Measurements from ENCODE around the gene LEMD2.

LEMD2 gene

GRCh38 chr6:33756211-33756954 is 32.5 kb downstream of the LEMD2 start:
- no peak for DNase-seq (ENCODE audit: low read depth in 2 of 2)

GRCh38 chr6:33755070-33755869 is 33.7 kb downstream of the LEMD2 start:
- no peak for DNase-seq (ENCODE audit: low read depth in 2 of 2)

DNA sequence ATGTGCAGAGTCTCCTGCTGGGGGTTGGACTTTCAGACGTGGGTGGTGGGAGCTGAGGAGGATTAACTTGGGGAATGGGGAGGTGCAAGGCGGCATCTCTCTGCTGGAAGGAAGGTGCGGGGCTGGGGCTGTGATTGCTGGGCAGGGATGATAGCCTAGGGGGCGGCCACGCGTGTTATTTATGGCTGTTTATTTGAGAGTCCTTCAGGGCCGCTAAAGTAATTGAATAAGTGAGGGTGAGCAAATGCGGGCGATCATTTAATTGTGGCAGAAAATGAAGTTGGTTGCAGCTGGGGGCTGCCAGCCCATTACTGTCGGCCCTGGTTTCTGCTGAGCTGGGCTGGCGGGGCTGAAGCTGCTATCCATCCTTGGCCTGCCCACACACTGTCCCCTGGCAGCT is 34.7 kb downstream of the LEMD2 start:
- DNase-seq (ENCODE audit: low read depth in 2 of 2), result no peak

DNA sequence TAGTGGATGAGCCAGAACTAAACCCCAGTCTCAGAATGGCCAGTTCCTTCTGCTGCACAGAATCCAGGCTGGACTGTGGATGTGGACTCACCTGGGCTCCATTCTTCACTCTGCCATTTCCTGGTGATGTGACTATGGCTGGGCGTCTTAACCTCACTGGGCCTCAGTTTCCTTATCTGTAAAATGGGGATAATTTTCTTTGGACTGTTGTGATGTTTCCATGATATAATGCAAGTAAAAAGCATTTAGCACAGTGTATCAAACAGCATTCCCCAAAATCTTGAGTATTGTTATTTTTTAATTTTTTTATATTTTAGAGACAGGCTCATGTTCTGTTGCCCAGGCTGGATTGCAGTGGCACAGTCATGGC is 36.3 kb downstream of the LEMD2 start:
- DNase-seq (ENCODE audit: low read depth in 2 of 2), result no peak

- DNase-seq (ENCODE audit: low read depth in 2 of 2), result no peak
These were observed 36.9 kb downstream of the LEMD2 start for GRCh38 chr6:33751771-33752645.

DNA sequence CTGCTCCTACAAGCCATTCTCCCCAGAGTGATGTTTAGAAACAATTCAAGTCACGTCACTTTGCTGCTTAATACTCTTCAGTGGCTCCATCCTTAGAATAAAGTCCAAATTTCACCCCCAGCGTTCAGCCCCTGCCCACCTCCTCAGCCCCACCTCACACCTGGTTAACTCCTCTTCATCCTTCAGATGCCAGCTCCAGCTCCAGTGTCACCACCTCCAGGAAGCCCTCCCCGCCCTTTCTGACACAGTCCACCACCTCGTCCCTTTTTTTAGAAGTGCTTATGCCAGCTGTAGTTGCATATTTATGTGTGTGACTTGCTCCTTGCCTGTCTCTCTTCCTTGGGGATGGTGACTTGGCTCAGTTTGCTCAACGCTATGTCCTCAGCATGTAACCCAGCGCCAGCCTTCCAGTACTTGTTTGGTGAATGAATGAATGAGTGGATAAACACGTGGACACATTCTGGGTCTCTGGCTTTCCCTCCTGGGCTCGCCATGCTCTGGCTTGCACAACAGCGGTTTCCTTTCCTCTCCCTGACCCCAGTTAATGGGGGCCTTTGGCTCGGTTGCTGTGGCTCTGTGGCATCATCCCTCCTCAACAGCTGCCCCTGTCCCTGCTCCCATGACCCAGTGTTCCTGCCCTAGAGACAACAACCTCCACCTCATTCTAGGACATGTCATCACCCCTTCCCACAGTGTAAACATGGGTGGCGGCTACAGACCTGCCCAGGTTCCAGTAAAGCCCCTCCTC is 38.5 kb downstream of the LEMD2 start:
- DNase-seq (ENCODE audit: low read depth in 2 of 2), result no peak

DNA sequence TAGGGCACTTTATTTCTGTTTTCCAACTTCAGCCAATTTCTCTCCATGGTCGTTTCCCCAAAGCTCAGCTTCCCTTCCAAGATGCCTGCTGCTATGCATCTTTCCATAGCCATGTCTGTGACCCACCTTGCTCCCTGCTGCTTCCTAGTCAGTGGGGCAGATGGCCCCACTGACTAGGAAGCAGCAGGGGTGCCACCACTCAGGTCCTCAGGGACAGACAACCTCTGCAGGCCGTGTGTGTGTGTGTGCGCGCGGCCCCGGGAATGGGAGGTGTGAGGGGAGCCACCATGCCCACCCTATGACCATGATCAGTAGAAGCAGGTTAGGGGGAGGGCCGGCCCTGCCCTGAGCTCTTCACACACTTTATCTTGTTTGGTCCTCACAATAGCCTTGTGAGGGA is 39.5 kb downstream of the LEMD2 start:
- no peak for DNase-seq (ENCODE audit: low read depth in 2 of 2)

DNA sequence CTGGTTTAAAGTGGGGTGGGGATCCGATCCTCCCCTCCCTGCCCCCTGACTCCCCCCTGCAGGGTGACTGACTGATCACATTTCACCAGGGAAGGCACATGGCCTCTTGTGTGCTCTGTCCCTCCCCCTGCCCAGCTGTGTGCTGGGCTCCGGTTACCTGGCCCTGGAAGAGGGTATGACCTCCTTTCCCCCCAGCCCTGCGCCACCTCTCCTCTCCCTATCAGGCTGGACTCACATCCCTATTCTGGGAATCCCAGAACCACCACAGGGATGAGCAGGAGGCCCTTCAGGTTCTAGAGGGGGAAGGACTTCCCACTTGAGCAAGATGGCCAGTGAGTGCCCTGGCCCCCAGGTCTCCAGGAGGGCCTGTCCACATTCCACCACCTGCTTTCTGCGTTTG is 40.1 kb downstream of the LEMD2 start:
- no peak for DNase-seq (ENCODE audit: low read depth in 2 of 2)

DNA sequence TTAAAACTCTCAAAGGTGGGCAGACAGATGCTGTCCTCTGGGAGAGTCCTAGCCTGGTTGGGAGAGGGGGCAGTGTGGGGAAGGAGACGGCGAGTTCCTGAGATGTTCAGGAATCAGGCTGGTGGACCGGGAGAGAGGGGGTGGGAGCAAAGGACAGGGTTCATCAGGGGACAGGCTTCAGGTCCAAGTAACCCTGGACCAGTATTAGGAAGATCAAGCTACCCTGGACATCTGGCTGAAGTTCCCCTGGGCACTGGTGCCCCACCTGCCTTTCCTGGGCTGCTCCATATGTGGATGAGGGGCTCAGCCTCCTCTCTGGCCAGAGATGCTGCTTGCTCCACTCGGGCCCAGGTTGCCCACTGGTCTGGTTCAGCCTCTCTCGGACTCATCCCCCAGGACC is 41.1 kb downstream of the LEMD2 start:
- DNase-seq (ENCODE audit: low read depth in 2 of 2), result no peak

GRCh38 chr6:33746651-33747100 is 42.3 kb downstream of the LEMD2 start, which contains the start of gene IP6K3:
Gene IP6K3, minus strand, starts transcription at chr6:33746905. Its CDS starts 11,429 bp downstream, at chr6:33735476.
- DNase-seq (ENCODE audit: low read depth in 2 of 2), result no peak

DNA sequence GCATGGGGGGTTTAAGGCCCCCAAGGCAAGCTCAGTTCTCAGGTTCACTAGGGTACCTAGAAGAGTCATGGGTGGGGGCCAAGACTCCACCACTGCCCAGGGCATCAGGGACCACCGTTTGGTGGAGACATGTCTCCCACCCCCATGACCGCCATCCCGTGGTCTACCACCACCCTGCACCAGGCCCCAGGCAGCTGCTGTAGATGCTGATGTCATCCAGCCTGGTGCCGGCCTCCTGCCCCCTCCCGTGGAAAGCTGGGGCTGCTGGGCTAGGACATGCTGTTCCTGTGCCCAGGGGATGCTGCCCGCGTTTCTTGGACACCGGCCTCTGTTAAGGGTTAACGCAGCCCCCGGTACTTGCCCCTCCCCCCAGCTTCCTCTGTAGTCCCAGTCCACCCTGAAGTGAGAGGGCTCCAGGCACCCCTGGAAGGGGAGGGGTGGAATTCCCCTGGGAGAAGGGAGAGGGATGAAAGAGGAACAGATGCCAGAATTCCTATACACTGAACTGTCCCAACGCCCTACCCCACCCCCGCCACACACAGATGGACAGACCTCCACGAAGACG is 42.8 kb downstream of the LEMD2 start:
- no peak for DNase-seq (ENCODE audit: low read depth in 2 of 2)

DNA sequence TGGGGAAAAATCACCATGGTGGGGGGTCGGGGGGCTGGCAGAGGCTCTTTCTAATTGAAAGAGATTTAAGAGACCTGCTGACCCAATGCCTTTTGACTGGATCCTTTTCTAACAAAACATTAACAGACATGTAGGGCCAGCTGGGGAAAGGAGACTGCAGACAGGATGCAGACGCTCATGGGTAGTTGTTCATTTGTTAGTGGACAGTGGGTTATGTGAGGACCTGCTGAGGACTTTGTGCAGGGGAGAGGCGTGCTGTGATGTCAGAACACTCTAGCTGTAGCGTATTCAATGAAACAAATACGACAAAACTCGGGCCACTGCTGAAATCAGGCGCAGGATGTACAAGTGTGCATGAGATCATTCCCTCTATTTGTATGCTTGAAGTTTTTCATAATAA is 43.4 kb downstream of the LEMD2 start:
- DNase-seq (ENCODE audit: low read depth in 2 of 2), result no peak

GRCh38 chr6:33744895-33745546 is 43.9 kb downstream of the LEMD2 start:
- DNase-seq (ENCODE audit: low read depth in 2 of 2), result no peak

DNA sequence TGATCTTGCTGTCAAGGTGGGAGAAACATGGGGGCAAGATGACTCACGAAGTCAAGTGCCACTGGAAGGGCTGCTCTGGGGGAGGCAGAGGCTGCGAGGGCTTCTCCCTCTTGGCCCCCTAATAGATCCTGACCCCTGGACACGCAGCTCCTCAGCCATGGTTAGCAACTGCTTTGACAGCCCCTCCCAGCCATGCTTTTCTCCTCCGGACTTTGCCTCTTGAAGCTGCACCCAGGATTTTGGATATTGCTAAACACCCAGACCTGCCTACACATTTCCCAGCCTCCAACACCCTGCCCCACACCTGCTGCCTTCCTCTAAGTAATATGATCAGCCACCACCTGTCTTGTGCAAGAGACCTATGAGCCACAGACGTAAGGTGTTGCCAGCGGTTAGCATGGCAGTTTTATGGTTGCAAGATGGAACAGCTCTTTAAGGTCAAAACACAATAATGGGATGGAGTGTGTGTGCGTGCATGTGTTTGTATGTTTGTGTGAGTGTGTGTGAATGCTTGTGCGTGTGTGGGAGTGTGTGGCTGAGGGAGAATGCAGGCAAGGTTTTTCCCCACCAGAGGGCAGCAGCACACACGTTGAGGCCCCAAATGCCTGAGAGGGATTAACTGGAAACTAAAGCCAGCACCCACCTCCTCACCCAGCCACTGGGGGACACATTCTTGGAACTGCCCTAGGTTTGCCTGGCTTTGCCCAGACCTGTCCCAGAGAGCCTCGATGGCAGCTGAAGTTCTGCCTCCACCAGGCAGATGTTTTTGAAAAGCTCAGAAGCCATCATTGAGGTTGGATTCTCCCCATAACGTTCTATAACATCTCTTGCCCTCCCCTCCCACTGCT is 44.7 kb downstream of the LEMD2 start:
- DNase-seq (ENCODE audit: low read depth in 2 of 2), result peak; percentile 53 to 70

GRCh38 chr6:33742837-33743236 is 46.1 kb downstream of the LEMD2 start:
- no peak for DNase-seq (ENCODE audit: low read depth in 2 of 2)

DNA sequence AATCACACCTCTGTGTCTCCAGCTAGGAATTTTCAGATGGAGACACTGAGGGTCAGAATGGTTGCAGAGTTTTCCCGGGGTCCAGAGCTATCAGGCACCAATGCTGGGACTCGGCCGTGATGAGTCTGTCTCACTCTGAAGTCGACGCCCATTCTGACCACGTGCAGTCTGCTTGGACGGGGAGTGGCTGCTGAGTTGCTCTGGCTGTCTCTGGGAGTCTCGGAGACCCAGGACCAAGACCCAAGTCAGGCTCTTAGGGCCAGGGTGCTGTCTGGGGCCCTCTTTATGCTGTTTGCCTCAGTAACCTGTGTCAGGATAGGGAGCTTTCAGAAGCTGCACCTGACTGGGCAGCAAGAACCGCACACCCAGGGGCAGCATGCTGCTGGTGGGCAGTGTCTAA is 46.8 kb downstream of the LEMD2 start:
- no peak for DNase-seq (ENCODE audit: low read depth in 2 of 2)

DNA sequence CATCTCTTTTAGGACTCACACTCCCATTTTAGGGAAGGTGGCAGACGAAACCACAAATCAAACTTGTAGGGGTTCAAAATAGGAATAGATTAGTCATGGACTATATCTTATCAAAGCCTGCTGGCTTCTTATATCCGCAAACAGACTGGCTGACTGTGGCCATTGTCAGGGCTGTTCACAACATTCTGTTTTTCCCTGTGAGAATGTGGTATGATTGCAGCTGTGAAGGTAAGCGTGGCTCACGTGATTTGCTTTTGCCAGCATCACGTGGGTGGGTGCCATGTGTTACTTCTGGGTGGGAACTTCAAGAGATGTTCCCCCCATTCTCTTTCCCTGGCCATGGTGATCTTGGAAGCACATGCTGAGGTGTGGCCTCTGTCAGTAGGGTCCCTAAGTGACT is 48.1 kb downstream of the LEMD2 start:
- no peak for DNase-seq (ENCODE audit: low read depth in 2 of 2)

DNA sequence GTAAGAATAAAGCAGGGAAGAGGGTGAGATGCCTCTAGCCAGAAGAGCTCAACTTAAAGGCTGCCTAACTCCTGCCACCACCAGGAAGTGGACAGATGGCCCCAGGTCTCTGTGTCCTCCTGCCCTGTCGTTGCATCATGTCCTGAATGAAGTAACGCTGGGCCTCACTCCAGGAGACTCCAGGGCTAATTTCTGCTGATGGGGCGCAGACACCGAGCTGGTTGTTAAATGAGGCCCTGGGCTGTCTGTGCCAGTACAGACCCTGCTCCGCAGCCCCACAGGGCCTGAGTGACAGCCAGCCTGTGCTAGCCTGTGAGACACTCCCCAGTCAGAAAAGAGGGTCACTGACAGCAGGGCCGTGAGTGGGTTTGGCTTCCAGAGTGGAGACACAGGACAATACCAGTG is 48.7 kb downstream of the LEMD2 start:
- DNase-seq (ENCODE audit: low read depth in 2 of 2), result no peak

DNA sequence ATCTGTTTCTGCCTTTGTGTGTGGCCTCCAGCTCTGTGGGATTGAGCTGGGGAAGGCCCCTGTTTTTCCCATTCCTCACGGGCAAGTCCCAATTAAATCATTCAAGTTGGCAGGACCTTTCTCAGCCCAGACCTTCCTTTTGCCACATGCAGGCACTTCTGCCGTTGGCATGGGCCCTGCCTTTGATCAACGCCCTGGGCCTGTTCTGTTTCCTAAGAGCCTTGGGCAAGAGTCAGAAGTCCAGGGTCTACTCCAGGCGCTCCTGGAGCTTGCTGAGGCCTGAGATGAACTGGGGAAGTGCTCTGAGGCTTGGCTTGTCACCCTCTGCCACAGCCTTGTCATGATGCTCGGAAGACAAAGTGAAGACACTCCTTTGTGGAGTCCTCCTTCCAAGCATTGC is 49.4 kb downstream of the LEMD2 start:
- DNase-seq (ENCODE audit: low read depth in 2 of 2), result no peak

GRCh38 chr6:33738879-33739278 is 50.1 kb downstream of the LEMD2 start:
- DNase-seq (ENCODE audit: low read depth in 2 of 2), result no peak

Measured in stimulated activated CD4-positive, alpha-beta T cell treated with anti-CD3 and anti-CD28 coated beads, Interleukin-12 subunit alpha, Interleukin-12 subunit beta, amount 100 ng/mL, for 24 hours (primary cell).